Measurements from ENCODE around the gene IGSF9B.

- TF ChIP-seq CTCF (optimal IDR thresholded peaks at IDR 0.05 in 1 of 3, IDR thresholded peaks at IDR 0.05 in 1 of 3, conservative IDR thresholded peaks at IDR 0.05 in 1 of 3; ENCODE audit: extremely low read depth in 1 of 3, insufficient read depth in 2 of 3, low read length in 3 of 3) (no peak), EZH2 (IDR thresholded peaks at IDR 0.05; ENCODE audit: low read length) (no peak)
These were observed 50.0 kb downstream of the IGSF9B start for GRCh38 chr11:133906746-133907145.

Measured in keratinocyte (primary cell).